AG10803 (cell line): Measurements from ENCODE around the gene MTRF1L.

Experiments
- DNase-seq: peaks from one replicate; pipeline ENCODE4 v3.0.0; 2010; ENCODE audit warnings: low read depth
- H3K4me3 ChIP-seq: 2 replicates; pipeline ENCODE4 v1.5.1; 2011; ENCODE audit warnings: mild to moderate bottlenecking, low read length, control low read depth
- CTCF ChIP-seq: conservative IDR thresholded peaks from 2 replicates; pipeline ENCODE4 v1.5.1; 2011; ENCODE audit warnings: mild to moderate bottlenecking, low read length, control low read depth, inconsistent platforms

MTRF1L gene, protein sequence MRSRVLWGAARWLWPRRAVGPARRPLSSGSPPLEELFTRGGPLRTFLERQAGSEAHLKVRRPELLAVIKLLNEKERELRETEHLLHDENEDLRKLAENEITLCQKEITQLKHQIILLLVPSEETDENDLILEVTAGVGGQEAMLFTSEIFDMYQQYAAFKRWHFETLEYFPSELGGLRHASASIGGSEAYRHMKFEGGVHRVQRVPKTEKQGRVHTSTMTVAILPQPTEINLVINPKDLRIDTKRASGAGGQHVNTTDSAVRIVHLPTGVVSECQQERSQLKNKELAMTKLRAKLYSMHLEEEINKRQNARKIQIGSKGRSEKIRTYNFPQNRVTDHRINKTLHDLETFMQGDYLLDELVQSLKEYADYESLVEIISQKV

DNA sequence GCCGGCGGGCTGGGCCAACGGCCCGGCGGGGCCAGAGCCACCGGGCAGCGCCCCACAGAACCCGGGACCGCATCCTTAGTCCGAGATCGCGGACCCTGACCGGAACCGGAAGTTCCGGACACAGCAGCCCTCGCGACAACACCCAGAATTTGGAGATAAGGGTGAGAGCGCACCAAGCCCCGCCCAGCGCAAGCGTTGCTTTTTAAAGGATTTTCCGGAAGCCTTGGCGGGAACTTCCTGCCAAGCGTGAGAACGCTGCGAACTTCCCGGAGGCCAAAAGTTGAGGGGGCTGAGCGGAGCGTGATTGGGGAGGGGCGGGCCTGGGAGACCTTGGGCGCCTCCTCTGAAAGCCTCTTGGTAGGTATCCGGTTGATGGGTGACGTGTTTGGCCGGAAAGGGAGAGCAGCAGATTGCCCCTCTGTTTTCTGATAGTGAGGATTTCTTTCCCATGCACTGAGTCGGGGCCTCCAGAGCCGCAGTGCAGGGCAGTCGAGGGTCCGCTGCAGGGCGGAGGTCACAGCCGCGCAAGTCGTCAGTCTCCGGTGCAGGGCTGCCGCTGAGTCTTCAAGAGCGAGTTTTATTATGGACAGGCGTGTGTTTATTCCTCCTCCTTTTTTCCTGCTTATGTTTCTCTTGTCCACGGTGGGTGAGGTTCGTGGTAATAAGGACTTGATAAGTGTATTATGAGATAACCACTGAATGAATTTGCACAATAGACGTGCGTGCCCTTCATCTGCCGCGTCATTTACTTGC lies at the start of gene MTRF1L:
Gene MTRF1L, minus strand, starts transcription at position 97 of the 753 bp plus-strand sequence. Its CDS starts 24 bp downstream, at position 73.
- no peak for TF ChIP-seq CTCF
- DNase-seq: peak; percentile 92
- H3K4me3 ChIP-seq: peak within 1 kb of the TSS; percentile 88

DNA sequence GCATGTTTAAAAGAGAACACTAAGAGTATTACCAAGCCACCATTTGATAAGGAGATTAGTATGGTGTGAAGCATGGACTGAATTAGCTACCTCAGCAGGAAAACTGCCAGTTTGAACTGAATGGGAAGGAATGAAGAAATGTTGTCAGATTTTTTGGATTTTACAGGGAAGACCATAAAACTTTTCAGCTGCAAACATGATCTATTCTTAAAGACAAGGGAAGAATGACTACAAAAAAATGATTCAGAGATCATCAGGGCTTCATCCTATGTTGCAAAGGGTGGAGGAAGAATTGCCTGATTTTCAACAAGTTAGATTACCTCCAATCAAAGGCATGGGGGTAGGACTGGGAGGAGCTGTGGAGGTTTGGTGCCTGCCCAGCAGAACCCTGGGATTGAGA lies 49.3 kb upstream of the MTRF1L start:
- no peak for TF ChIP-seq CTCF
- DNase-seq: peak; percentile 16
- H3K4me3 ChIP-seq: no peak overlapping the region

DNA sequence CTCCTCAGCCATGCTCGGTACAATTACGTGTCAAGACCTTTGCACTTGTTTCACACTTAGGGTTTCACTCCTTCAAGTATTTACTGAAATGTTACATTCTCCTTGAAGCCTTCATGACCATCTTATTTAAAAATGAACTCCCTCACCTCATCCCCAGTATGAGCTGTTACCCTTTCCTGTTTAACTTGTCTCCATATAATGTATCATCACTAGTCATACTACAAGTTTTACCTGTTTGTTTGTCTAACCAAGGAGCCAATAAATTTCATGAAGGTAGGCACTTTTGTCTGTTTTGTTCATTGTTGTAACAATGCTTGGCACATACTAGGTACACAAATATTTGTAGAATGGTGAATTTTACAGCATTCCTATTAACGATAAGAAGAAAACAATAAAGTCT lies 46.1 kb upstream of the MTRF1L start:
- no peak for TF ChIP-seq CTCF
- DNase-seq: no peak
- H3K4me3 ChIP-seq: no peak overlapping the region

DNA sequence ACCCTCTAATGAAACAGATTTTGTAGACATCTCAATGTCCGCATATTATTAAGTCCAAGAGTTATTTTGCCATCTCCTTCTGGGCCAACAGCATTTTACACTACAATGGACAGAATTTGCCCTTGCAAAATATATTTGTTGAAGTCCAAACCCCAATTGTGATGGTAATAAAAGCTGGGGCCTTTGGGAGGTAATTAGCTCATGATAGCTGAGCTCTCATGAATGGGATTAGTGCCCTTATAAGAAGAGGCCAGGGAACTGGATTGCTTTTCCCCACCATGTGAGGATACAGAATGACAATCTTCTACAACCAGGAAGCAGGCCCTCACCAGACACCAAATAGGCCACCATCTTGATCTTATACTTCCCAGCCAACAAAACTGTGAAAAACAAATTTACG lies 44.9 kb upstream of the MTRF1L start:
- no peak overlapping the region for H3K4me3 ChIP-seq
- DNase-seq: no peak
- TF ChIP-seq CTCF: no peak

DNA sequence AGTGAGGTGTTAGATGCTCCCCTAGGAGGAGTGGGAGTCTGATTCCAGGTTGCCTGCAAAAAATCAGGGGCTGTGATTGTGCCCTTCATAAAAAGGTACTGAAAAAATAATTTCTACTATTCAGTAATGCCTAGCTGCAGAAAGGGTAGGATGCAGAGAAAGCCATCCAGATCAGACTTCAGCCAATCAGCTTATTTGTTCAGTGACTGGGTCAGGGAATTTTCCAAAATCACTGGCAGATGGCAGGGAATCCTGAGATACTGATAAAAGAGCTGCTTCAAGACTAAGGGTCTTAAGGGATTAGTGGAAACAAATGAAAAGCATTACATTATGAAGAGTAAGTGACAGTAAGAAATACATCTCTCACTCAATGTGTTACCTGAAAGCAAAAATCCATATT lies 42.8 kb upstream of the MTRF1L start:
- no peak for TF ChIP-seq CTCF
- DNase-seq: no peak
- no peak overlapping the region for H3K4me3 ChIP-seq

GRCh38 chr6:153044295-153044694 lies 41.8 kb upstream of the MTRF1L start:
- no peak overlapping the region for H3K4me3 ChIP-seq
- no peak for TF ChIP-seq CTCF
- no peak for DNase-seq

- DNase-seq: no peak
- TF ChIP-seq CTCF: no peak
- H3K4me3 ChIP-seq: no peak overlapping the region
Measured at GRCh38 chr6:153043719-153044118, 41.2 kb upstream of the MTRF1L start.
